SK-N-SH treated with all-trans-retinoic acid at 6 μM for 48 hours (cell line): ENCODE measurements around the gene CIZ1.

ENCODE experiments used
- ATAC-seq: fragments of 200-7000 bp; cut with Tn5 transposase; 3 replicates; pipeline ENCODE4 v1.9.1; 2020; ENCODE audit warnings: mild to moderate bottlenecking, moderate library complexity
- CSDC2 ChIP-seq: fragments of 250-450 bp; sonication (Bioruptor Pico); IDR thresholded peaks from 2 replicates; pipeline ENCODE4 v1.5.0; 2020; ENCODE audit warnings: mild to moderate bottlenecking, moderate library complexity
- ESRRG ChIP-seq: fragments of 250-450 bp; sonication (Bioruptor Pico); IDR thresholded peaks from 2 replicates; pipeline ENCODE4 v1.6.1; 2021; ENCODE audit warnings: mild to moderate bottlenecking
- ISL1 ChIP-seq: fragments of 250-450 bp; sonication (Bioruptor Pico); IDR thresholded peaks from 2 replicates; pipeline ENCODE4 v2.1.2; 2022; ENCODE audit warnings: mild to moderate bottlenecking, moderate library complexity
- OSR1 ChIP-seq: fragments of 250-450 bp; sonication (Bioruptor Pico); IDR thresholded peaks from 2 replicates; pipeline ENCODE4 v1.8.0; 2022; ENCODE audit warnings: moderate library complexity, mild to moderate bottlenecking, inconsistent platforms
- PPARA ChIP-seq: fragments of 250-450 bp; sonication (Bioruptor Pico); IDR thresholded peaks from 2 replicates; pipeline ENCODE4 v1.5.0; 2020; ENCODE audit warnings: mild to moderate bottlenecking, borderline replicate concordance
- RARB ChIP-seq: fragments of 250-450 bp; sonication (Bioruptor Pico); IDR thresholded peaks from 2 replicates; pipeline ENCODE4 v1.8.0; 2021; ENCODE audit warnings: mild to moderate bottlenecking, moderate library complexity
- SNAI2 ChIP-seq: fragments of 250-450 bp; sonication (Bioruptor Pico); IDR thresholded peaks from 2 replicates; pipeline ENCODE4 v1.5.0; 2020; ENCODE audit warnings: mild to moderate bottlenecking, moderate library complexity
- TCF4 ChIP-seq: fragments of 250-450 bp; sonication (Bioruptor Pico); IDR thresholded peaks from 2 replicates; pipeline ENCODE4 v1.8.0; 2021; ENCODE audit warnings: mild to moderate bottlenecking, moderate library complexity, borderline replicate concordance
- TOX ChIP-seq: fragments of 250-450 bp; sonication (Bioruptor Pico); IDR thresholded peaks from 2 replicates; pipeline ENCODE4 v1.8.0; 2021; ENCODE audit warnings: mild to moderate bottlenecking, moderate library complexity, borderline replicate concordance
- ZC3H10 ChIP-seq: fragments of 250-450 bp; sonication (Bioruptor Pico); IDR thresholded peaks from 2 replicates; pipeline ENCODE4 v1.5.1; 2021; ENCODE audit warnings: mild to moderate bottlenecking, moderate library complexity
- ZFP3 ChIP-seq: fragments of 250-450 bp; sonication (Bioruptor Pico); IDR thresholded peaks from 2 replicates; pipeline ENCODE4 v1.5.0; 2020; ENCODE audit warnings: mild to moderate bottlenecking, moderate library complexity
- ZFP30 ChIP-seq: fragments of 450-650 bp; formaldehyde crosslinking; IDR thresholded peaks from 2 replicates; pipeline ENCODE4 v1.5.0; 2022; ENCODE audit warnings: mild to moderate bottlenecking, moderate library complexity
- ZNF8 ChIP-seq: fragments of 450-650 bp; formaldehyde crosslinking; IDR thresholded peaks from 2 replicates; pipeline ENCODE4 v1.5.0; 2020; ENCODE audit warnings: mild to moderate bottlenecking, moderate library complexity
- TF ChIP-seq, protein P1 (sequence below): fragments of 250-450 bp; sonication (Bioruptor Pico); IDR thresholded peaks from 2 replicates; pipeline ENCODE4 v1.5.1; 2021; ENCODE audit warnings: mild to moderate bottlenecking, moderate library complexity
- TF ChIP-seq, protein P2 (sequence below): fragments of 250-450 bp; sonication (Bioruptor Pico); IDR thresholded peaks from 2 replicates; pipeline ENCODE4 v1.8.0; 2021; ENCODE audit warnings: low read depth, mild to moderate bottlenecking, moderate library complexity, borderline replicate concordance
- TF ChIP-seq, protein P3 (sequence below): fragments of 250-450 bp; sonication (Bioruptor Pico); IDR thresholded peaks from 2 replicates; pipeline ENCODE4 v1.8.0; 2020; ENCODE audit warnings: mild to moderate bottlenecking, moderate library complexity, borderline replicate concordance
- TF ChIP-seq, protein P4 (sequence below): fragments of 250-450 bp; sonication (Bioruptor Pico); IDR thresholded peaks from 2 replicates; pipeline ENCODE4 v1.5.0; 2020; ENCODE audit warnings: mild to moderate bottlenecking, moderate library complexity
- TF ChIP-seq, protein P5 (sequence below): fragments of 250-450 bp; sonication (Bioruptor Pico); IDR thresholded peaks from 2 replicates; pipeline ENCODE4 v1.5.1; 2020; ENCODE audit warnings: low read depth, mild to moderate bottlenecking, moderate library complexity

Gene CIZ1

DNA sequence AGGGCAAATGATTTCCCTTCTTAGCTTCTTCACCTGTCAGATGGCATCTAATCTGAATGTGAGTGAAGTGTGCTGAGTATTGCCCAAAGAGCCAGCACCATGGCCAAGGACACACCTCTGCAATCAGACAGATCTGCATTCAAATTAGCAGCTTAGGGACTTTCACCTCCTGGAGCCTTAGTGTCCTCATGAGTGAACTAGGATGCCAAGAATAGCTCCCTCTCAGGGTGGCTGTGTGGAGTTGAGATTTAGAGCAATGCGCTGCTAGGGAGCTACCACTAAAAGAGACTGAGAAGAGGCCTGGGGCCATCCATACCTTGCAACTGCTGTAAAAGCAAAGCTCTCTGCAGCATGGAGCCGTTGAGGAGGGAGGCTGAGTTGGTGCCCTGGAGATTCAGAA is 1.4 kb downstream of the CIZ1 start:
- no peak for ATAC-seq
- TF ChIP-seq, protein P1, sequence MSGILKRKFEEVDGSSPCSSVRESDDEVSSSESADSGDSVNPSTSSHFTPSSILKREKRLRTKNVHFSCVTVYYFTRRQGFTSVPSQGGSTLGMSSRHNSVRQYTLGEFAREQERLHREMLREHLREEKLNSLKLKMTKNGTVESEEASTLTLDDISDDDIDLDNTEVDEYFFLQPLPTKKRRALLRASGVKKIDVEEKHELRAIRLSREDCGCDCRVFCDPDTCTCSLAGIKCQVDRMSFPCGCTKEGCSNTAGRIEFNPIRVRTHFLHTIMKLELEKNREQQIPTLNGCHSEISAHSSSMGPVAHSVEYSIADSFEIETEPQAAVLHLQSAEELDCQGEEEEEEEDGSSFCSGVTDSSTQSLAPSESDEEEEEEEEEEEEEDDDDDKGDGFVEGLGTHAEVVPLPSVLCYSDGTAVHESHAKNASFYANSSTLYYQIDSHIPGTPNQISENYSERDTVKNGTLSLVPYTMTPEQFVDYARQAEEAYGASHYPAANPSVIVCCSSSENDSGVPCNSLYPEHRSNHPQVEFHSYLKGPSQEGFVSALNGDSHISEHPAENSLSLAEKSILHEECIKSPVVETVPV: no peak
- no peak for TF ChIP-seq ESRRG (CRISPR knock-in tag)
- TF ChIP-seq ISL1: no peak
- no peak for TF ChIP-seq PPARA (CRISPR knock-in tag)

DNA sequence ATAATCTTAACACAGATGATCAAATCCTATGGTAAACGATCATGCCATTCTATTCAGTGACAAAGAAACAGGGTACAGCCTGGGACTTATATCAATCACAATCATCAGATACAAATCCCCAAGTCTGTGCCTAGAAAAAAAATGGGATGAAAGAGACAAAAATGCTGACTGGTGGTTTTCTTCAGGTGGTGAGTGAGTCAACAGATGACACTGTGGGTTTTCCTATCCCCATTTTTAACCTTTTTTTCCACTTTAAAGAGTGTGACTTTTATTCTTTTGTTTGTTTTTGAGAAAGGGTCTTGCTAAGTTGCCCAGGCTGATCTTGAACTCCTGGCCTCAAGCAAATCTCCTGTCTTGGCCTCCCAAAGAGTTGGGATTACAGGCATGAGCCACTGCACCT is 3.2 kb downstream of the CIZ1 start:
- TF ChIP-seq ZC3H10 (CRISPR knock-in tag): no peak
- no peak for TF ChIP-seq PPARA (CRISPR knock-in tag)
- no peak for TF ChIP-seq ZFP30 (CRISPR knock-in tag)
- TF ChIP-seq, protein P2, sequence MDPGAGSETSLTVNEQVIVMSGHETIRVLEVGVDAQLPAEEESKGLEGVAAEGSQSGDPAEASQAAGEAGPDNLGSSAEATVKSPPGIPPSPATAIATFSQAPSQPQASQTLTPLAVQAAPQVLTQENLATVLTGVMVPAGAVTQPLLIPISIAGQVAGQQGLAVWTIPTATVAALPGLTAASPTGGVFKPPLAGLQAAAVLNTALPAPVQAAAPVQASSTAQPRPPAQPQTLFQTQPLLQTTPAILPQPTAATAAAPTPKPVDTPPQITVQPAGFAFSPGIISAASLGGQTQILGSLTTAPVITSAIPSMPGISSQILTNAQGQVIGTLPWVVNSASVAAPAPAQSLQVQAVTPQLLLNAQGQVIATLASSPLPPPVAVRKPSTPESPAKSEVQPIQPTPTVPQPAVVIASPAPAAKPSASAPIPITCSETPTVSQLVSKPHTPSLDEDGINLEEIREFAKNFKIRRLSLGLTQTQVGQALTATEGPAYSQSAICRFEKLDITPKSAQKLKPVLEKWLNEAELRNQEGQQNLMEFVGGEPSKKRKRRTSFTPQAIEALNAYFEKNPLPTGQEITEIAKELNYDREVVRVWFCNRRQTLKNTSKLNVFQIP (CRISPR knock-in tag): no peak
- no peak for TF ChIP-seq ZFP3 (CRISPR knock-in tag)
- TF ChIP-seq SNAI2 (CRISPR knock-in tag): no peak
- TF ChIP-seq OSR1 (CRISPR knock-in tag): no peak
- TF ChIP-seq CSDC2: no peak
- TF ChIP-seq, protein P3, sequence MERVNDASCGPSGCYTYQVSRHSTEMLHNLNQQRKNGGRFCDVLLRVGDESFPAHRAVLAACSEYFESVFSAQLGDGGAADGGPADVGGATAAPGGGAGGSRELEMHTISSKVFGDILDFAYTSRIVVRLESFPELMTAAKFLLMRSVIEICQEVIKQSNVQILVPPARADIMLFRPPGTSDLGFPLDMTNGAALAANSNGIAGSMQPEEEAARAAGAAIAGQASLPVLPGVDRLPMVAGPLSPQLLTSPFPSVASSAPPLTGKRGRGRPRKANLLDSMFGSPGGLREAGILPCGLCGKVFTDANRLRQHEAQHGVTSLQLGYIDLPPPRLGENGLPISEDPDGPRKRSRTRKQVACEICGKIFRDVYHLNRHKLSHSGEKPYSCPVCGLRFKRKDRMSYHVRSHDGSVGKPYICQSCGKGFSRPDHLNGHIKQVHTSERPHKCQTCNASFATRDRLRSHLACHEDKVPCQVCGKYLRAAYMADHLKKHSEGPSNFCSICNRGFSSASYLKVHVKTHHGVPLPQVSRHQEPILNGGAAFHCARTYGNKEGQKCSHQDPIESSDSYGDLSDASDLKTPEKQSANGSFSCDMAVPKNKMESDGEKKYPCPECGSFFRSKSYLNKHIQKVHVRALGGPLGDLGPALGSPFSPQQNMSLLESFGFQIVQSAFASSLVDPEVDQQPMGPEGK (CRISPR knock-in tag): no peak
- TF ChIP-seq, protein P1: no peak
- no peak for TF ChIP-seq ESRRG (CRISPR knock-in tag)
- TF ChIP-seq TOX (CRISPR knock-in tag): no peak
- TF ChIP-seq, protein P4, sequence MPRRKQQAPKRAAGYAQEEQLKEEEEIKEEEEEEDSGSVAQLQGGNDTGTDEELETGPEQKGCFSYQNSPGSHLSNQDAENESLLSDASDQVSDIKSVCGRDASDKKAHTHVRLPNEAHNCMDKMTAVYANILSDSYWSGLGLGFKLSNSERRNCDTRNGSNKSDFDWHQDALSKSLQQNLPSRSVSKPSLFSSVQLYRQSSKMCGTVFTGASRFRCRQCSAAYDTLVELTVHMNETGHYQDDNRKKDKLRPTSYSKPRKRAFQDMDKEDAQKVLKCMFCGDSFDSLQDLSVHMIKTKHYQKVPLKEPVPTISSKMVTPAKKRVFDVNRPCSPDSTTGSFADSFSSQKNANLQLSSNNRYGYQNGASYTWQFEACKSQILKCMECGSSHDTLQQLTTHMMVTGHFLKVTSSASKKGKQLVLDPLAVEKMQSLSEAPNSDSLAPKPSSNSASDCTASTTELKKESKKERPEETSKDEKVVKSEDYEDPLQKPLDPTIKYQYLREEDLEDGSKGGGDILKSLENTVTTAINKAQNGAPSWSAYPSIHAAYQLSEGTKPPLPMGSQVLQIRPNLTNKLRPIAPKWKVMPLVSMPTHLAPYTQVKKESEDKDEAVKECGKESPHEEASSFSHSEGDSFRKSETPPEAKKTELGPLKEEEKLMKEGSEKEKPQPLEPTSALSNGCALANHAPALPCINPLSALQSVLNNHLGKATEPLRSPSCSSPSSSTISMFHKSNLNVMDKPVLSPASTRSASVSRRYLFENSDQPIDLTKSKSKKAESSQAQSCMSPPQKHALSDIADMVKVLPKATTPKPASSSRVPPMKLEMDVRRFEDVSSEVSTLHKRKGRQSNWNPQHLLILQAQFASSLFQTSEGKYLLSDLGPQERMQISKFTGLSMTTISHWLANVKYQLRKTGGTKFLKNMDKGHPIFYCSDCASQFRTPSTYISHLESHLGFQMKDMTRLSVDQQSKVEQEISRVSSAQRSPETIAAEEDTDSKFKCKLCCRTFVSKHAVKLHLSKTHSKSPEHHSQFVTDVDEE (CRISPR knock-in tag): no peak
- no peak for ATAC-seq

DNA sequence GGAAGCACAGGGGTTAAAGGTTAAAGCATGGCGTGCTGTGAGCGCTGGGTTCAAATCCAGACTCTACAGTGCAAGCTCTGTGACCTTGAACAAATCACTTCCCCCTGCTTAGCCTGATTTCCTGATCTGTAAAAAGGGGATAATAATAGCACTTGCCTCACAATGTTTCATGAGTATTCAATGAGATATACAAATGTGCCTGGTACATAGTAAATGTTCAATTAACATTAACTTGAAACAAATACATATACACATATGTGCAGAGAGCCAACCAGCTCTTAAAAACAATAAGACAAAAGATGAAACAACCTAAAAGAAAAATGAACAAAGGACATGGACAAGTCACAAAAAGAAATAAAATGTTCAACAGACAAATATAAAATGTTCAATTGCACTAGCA is 4.0 kb downstream of the CIZ1 start:
- TF ChIP-seq CSDC2 (no peak), OSR1 (CRISPR knock-in tag) (no peak), ZC3H10 (CRISPR knock-in tag) (no peak), RARB (no peak), PPARA (CRISPR knock-in tag) (no peak), ZFP3 (CRISPR knock-in tag) (no peak), ZNF8 (CRISPR knock-in tag) (no peak), TOX (CRISPR knock-in tag) (no peak), ESRRG (CRISPR knock-in tag) (no peak), ISL1 (no peak), TCF4 (CRISPR knock-in tag) (no peak)
- TF ChIP-seq, protein P3 (CRISPR knock-in tag): no peak
- TF ChIP-seq, protein P4 (CRISPR knock-in tag): no peak
- TF ChIP-seq, protein P5, sequence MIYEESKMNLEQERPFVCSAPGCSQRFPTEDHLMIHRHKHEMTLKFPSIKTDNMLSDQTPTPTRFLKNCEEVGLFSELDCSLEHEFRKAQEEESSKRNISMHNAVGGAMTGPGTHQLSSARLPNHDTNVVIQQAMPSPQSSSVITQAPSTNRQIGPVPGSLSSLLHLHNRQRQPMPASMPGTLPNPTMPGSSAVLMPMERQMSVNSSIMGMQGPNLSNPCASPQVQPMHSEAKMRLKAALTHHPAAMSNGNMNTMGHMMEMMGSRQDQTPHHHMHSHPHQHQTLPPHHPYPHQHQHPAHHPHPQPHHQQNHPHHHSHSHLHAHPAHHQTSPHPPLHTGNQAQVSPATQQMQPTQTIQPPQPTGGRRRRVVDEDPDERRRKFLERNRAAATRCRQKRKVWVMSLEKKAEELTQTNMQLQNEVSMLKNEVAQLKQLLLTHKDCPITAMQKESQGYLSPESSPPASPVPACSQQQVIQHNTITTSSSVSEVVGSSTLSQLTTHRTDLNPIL (CRISPR knock-in tag): no peak
- ATAC-seq: no peak
